ENCODE measurements around the gene NRTN.
A peak's percentile ranks its signal among the peaks of the same experiment; 100 is the strongest.

The NRTN gene

DNA sequence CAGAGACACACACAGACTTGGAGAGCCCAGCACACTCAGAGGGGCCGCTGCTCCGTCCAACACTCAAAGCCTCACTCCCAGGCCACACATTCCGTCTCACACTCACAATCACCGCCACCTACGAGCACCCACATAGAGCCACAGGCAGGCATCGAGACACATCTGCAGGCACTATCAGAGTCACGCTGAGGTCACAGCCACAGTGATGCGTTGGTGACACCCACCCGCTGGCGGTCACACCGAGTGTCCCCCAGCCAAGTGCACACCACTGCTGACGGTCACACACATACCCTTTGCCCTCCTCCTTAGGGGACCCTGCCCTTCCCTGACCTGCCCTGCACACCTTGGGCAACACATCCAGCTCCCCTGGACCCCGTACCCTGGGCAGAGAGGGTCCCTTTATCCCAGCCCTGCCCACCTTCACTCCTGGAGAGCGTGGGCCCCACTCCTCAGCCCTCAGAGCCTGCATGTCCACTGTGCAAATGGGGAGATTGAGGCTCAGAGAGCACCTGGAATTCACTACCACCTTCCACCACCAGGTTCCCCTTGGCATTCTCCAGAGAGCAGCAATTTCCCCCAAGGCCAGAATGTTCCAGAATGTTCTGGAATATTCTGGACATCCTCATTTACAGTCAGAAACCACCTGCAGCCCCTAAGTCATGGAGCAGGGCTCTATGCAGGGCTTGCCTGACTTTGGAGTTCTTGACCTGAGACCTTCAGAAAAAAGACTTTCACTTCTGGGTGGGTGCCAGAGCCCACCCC lies 60.0 kb downstream of the NRTN start:
- ATAC-seq, result peak; percentile 31; the same call in 2 of the 3 replicates
- no peak for TF ChIP-seq ZNF565 (CRISPR knock-in tag; conservative IDR thresholded peaks at IDR 0.05; ENCODE audit: low read depth)
- TF ChIP-seq ZNF8 (CRISPR knock-in tag; IDR thresholded peaks at IDR 0.05), result no peak
- TF ChIP-seq ISL1 (CRISPR knock-in tag; IDR thresholded peaks at IDR 0.05), result no peak
- TF ChIP-seq, protein P1, sequence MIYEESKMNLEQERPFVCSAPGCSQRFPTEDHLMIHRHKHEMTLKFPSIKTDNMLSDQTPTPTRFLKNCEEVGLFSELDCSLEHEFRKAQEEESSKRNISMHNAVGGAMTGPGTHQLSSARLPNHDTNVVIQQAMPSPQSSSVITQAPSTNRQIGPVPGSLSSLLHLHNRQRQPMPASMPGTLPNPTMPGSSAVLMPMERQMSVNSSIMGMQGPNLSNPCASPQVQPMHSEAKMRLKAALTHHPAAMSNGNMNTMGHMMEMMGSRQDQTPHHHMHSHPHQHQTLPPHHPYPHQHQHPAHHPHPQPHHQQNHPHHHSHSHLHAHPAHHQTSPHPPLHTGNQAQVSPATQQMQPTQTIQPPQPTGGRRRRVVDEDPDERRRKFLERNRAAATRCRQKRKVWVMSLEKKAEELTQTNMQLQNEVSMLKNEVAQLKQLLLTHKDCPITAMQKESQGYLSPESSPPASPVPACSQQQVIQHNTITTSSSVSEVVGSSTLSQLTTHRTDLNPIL (CRISPR knock-in tag; IDR thresholded peaks at IDR 0.05; ENCODE audit: low read depth), result no peak
- TF ChIP-seq ESRRG (CRISPR knock-in tag; IDR thresholded peaks at IDR 0.05), result no peak
- TF ChIP-seq, protein P2, sequence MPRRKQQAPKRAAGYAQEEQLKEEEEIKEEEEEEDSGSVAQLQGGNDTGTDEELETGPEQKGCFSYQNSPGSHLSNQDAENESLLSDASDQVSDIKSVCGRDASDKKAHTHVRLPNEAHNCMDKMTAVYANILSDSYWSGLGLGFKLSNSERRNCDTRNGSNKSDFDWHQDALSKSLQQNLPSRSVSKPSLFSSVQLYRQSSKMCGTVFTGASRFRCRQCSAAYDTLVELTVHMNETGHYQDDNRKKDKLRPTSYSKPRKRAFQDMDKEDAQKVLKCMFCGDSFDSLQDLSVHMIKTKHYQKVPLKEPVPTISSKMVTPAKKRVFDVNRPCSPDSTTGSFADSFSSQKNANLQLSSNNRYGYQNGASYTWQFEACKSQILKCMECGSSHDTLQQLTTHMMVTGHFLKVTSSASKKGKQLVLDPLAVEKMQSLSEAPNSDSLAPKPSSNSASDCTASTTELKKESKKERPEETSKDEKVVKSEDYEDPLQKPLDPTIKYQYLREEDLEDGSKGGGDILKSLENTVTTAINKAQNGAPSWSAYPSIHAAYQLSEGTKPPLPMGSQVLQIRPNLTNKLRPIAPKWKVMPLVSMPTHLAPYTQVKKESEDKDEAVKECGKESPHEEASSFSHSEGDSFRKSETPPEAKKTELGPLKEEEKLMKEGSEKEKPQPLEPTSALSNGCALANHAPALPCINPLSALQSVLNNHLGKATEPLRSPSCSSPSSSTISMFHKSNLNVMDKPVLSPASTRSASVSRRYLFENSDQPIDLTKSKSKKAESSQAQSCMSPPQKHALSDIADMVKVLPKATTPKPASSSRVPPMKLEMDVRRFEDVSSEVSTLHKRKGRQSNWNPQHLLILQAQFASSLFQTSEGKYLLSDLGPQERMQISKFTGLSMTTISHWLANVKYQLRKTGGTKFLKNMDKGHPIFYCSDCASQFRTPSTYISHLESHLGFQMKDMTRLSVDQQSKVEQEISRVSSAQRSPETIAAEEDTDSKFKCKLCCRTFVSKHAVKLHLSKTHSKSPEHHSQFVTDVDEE (CRISPR knock-in tag; IDR thresholded peaks at IDR 0.05), result no peak

DNA sequence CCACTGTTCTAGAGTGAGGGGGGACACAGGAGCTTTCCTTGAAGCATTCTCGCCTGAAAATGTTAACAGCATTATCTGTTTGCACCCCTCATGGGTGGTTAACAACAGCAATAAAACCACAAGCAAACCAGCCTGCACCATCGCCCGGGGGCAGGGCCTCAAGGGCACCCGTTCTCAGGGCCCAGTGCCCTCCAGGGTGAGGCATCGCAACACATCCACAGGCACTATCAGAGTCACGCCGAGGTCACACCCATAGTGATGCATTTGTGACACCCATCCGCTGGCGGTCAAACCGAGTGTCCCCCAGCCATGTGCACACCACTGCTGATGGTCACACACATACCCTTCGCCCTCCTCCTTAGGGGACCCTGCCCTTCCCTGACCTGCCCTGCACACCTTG lies 60.9 kb downstream of the NRTN start:
- ATAC-seq, result no peak
- TF ChIP-seq OSR1 (CRISPR knock-in tag; IDR thresholded peaks at IDR 0.05) (no peak), ARNTL (CRISPR knock-in tag; IDR thresholded peaks at IDR 0.05; ENCODE audit: borderline replicate concordance, low read depth) (no peak), CSDC2 (CRISPR knock-in tag; IDR thresholded peaks at IDR 0.05) (no peak), ZNF8 (CRISPR knock-in tag; IDR thresholded peaks at IDR 0.05) (no peak)

DNA sequence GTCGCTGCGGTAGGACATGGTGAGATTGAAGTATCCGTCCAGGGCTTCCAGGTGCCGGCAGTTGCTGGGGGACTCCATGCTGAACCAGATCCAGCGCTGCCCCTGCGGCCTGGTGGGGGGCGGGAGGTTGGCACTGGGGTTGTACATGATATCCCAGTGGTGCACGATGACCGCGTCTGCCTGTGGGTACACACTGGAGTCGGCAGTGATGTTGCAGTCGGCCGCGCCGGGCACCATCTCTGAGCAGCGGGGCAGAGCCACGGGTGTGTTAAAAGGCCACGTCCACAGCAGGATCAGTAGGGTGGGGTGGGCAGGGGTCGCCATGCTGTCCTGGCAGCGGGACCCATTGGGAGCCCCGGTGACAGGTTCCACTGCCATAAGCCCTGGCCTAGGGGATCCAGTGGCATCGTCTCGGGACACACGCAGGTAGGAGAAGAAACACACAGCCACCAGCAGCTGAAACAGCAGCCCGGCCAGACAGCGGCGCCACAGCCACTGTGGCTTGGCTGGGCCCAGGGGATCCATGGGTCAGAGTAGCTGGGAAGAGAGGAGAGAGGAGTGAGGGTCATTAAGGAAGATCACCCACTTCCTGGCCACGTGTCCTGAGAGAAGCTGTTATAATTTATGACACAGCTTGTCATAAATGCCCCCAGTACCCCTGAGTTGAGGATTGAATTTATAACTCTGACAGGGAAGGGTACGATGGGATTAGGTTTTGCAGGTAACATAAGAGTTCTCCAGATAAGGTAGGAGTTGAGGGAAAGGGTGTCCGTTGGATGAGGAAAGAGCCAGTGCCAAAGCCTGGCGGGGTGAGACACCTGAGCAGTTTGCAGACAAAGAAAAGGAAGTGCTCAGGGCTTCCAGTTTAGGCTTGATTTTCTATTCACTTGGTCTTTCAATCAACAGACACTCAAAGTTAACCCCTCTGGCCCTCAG lies 62.6 kb downstream of the NRTN start:
- no peak for TF ChIP-seq GLIS3 (CRISPR knock-in tag; IDR thresholded peaks at IDR 0.05)
- TF ChIP-seq RARB (CRISPR knock-in tag; IDR thresholded peaks at IDR 0.05), result no peak
- TF ChIP-seq ZFP3 (CRISPR knock-in tag; IDR thresholded peaks at IDR 0.05), result peak; percentile 91
- TF ChIP-seq ZFP30 (CRISPR knock-in tag; IDR thresholded peaks at IDR 0.05), result no peak
- no peak for TF ChIP-seq SNAI2 (CRISPR knock-in tag; IDR thresholded peaks at IDR 0.05)
- no peak for TF ChIP-seq ZNF8 (CRISPR knock-in tag; IDR thresholded peaks at IDR 0.05)
- no peak for ATAC-seq

DNA sequence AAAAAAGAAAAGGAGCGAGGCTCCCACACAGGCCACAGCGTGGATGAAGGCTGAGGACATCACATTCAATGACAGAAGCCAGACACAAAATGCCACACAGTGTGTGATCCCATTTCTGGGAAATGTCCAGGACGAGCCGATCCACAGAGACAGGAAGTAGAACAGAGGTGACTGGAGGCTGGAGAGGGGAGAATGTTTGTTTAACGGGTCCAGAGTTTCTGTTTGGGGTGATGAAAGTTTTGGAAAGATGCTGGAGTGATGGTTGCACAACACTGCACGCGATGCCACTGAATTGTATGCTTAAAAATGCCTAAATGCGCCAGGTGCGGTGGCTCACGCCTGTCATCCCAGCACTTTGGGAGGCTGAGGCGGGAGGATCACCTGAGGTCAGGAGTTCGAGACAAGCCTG lies 66.1 kb downstream of the NRTN start:
- ATAC-seq, result no peak

More for the DNA sequence above, 66.1 kb downstream of the NRTN start:
- no peak for TF ChIP-seq GLIS3 (CRISPR knock-in tag; IDR thresholded peaks at IDR 0.05)
- no peak for TF ChIP-seq ZNF8 (CRISPR knock-in tag; IDR thresholded peaks at IDR 0.05)
- no peak for TF ChIP-seq ESRRG (CRISPR knock-in tag; IDR thresholded peaks at IDR 0.05)
- no peak for TF ChIP-seq TCF4 (CRISPR knock-in tag; IDR thresholded peaks at IDR 0.05; ENCODE audit: borderline replicate concordance)
- TF ChIP-seq, protein P3, sequence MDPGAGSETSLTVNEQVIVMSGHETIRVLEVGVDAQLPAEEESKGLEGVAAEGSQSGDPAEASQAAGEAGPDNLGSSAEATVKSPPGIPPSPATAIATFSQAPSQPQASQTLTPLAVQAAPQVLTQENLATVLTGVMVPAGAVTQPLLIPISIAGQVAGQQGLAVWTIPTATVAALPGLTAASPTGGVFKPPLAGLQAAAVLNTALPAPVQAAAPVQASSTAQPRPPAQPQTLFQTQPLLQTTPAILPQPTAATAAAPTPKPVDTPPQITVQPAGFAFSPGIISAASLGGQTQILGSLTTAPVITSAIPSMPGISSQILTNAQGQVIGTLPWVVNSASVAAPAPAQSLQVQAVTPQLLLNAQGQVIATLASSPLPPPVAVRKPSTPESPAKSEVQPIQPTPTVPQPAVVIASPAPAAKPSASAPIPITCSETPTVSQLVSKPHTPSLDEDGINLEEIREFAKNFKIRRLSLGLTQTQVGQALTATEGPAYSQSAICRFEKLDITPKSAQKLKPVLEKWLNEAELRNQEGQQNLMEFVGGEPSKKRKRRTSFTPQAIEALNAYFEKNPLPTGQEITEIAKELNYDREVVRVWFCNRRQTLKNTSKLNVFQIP (CRISPR knock-in tag; IDR thresholded peaks at IDR 0.05; ENCODE audit: borderline replicate concordance, low read depth), result no peak
- TF ChIP-seq RARB (CRISPR knock-in tag; IDR thresholded peaks at IDR 0.05), result no peak
- no peak for TF ChIP-seq ARNTL (CRISPR knock-in tag; IDR thresholded peaks at IDR 0.05; ENCODE audit: borderline replicate concordance, low read depth)
- no peak for TF ChIP-seq CSDC2 (CRISPR knock-in tag; IDR thresholded peaks at IDR 0.05)
- TF ChIP-seq, protein P4, sequence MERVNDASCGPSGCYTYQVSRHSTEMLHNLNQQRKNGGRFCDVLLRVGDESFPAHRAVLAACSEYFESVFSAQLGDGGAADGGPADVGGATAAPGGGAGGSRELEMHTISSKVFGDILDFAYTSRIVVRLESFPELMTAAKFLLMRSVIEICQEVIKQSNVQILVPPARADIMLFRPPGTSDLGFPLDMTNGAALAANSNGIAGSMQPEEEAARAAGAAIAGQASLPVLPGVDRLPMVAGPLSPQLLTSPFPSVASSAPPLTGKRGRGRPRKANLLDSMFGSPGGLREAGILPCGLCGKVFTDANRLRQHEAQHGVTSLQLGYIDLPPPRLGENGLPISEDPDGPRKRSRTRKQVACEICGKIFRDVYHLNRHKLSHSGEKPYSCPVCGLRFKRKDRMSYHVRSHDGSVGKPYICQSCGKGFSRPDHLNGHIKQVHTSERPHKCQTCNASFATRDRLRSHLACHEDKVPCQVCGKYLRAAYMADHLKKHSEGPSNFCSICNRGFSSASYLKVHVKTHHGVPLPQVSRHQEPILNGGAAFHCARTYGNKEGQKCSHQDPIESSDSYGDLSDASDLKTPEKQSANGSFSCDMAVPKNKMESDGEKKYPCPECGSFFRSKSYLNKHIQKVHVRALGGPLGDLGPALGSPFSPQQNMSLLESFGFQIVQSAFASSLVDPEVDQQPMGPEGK (CRISPR knock-in tag; IDR thresholded peaks at IDR 0.05; ENCODE audit: borderline replicate concordance), result no peak
- no peak for TF ChIP-seq ZNF70 (CRISPR knock-in tag; IDR thresholded peaks at IDR 0.05)
- no peak for TF ChIP-seq BACH2 (CRISPR knock-in tag; IDR thresholded peaks at IDR 0.05; ENCODE audit: borderline replicate concordance)

All from SK-N-SH treated with all-trans-retinoic acid at 6 μM for 48 hours (cell line).